DMS53 (cell line): ENCODE measurements around the gene EFR3B.
"Not testable (repeated sequence)": the region's sequence is repeated elsewhere in the genome, so short reads cannot be mapped to it uniquely, and the experiment has no call there.

Source experiments
- DNase-seq: peaks from one replicate; lab custom pipeline; 2025; lab: John Stamatoyannopoulos, UW

The EFR3B gene

DNA sequence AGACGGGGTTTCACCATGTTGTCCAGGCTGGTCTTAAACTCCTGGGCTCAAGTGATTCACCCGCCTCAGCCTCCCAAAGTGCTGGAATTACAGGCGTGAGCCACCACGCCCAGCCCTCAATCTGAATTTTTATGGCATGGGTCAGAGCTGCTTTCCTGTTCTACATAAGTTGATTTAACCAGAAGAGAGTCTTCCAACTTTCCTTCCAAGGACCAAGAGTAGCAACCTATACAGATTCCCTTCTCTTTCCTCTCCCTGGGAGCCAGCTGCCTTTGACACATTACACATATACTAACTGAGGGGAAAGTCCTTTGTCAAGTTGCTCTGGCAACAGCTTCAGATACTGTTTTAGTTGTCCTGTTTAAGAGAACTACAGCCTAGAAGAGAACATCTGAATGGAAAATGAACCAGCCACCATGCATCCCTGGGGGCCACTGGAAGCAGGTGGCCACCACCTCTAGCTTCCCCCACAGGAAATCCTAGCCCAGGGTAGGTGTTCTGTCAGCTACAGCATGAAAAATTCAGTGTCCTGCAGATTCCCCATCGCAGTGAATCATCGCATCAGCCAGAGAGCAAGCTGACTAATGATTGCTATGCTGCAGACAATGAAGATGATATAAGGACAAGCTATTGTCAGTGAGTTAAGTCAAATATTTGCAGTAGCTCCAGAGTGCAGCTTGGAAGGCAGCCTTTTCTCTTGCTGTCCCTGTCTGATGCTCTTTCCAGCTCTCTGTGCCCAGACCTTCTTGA lies 63.6 kb downstream of the EFR3B start:
- DNase-seq = peak; percentile 94

DNA sequence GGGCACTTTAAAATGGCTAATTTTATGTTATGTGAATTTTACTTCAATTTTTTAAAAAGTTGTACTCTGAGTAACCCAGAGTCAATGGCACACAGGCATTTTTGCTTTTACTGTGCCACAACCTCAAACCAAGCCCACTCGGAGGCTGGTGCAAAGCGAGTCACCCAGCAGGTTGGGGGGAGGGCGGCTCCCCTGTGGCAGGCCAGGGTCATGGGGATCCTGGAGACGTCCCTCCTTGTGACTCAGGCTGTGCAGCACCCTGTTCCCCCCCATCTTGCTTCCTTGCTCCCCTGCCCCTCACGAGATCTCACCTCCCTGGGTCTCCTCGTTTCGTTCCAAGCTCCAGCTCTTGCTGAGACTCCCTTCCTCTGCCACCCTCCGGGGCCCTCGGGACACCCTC lies 67.9 kb downstream of the EFR3B start:
- DNase-seq = no peak

DNA sequence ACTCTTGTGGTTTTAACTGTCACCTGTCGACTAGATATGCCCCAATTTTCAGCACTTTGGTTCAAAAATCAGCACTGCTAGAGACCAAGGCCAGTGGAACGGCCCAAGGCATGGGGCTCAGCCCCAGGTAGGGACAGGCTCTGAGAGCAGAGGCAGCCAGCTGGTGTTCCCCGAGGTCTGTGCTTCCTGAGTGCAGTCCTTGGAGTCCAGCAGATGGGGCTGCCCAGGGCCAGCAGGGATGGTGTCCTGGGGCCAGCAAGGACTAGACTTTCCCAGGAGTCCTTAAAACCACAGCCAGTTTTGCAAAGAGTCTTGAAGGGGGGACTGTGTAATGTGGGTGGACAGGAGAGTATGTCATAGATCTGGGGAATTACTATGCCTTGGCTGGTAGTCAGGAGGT lies 70.2 kb downstream of the EFR3B start:
- DNase-seq = no peak

DNA sequence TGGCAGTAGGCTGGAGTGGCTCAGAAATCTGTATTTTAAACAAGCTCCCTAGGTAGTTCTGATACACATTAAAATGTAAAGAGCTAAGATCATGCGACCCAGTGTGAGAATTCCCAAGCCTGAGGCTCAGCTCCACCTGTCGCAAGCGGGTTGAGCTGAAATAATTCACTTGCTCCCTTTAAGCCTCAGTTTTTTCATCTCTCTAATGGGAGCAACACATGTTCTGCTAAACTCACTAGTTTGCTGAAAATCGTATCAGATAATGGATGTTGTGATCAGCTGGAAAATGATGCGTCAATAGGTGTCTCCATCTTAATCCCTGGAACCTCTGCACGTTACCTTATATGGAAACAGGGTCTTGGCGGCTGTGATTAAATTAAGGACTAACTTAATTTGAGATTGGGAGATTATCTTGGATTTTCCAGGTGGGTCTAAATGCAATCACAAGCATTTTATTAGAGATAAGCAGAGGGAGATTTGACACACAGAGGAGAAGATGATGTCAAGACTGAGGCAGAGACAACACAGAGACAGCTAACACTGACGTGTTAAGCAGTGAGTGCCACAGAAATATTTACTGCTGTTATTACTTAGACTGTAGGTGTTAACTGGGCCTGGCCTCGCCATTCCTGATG lies 73.5 kb downstream of the EFR3B start:
- no peak for DNase-seq

DNA sequence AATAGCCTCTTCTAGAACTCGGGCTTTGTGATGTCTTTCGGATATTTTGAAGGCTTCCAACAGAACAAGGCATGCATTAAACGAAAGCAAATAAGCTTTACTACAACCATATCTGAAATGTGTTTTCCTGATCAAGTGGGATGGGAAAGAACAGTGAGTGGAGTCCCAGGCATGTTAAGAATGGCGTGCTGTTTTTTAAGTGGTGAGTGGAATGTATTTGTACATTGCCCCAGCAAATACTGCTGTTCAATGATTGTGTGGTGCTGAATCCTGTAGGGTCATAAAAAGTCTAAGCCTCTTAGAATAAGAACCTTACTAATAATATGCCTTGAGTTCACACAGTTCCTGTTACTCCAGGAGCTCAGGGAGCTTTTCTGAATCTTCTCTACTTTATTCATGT lies 74.0 kb downstream of the EFR3B start:
- no peak for DNase-seq

DNA sequence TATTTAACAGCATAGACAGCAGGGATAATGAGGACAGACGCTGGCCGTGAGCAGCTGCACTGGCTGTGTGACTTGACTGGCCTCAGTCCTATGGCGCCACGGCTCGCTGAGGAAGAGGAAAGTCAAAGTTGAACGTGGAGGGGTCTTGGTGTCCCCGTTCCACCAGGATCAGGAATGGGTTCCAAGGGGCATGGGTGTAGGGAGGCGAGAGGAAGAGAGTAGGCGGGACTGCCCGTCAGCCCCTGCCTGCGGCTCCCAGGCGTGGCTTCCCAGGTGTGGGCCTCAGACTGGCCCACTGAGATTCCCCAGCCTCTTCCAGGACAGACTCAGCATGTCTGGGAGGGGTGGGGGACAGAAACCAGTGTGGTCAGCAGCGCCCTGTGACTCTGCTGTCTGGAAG lies 75.1 kb downstream of the EFR3B start:
- no peak for DNase-seq

DNA sequence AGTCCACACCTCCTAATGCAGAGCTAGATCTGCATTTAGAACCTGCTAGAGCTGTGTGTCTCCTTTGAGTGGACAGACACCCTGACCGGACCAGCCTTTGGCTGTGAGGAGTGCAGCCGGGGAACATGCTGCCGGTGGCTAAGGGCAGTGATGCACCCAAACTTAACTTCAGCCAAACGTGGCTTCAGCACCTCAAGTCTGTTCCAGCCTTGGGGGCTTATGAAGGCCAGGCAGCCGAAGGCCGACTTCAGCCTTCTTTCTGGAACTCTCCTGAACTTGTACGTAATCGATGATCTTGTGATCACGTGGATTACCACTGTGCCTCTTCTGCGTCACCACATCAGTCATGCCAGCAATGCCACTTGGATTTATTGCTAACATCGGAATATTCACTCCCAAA lies 77.4 kb downstream of the EFR3B start:
- no peak for DNase-seq

DNA sequence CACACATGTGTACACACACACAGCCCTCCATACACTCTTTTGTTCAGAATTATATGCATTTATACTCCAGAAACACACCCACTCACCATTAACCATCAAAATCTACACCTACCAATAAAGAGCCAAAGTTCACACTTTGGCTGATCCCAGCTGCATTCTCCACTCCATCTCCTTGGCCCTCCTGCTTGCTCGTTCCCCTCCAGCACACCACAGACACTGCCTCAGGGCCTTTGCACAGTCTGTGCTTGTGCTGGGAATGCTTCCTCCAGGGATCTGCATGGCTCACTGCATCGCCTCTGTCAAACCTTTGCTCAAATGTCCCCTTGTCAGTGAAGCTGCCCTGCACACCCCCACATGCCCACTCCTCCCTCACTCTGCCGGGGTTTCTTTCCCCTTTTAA lies 80.5 kb downstream of the EFR3B start:
- DNase-seq = no peak

DNA sequence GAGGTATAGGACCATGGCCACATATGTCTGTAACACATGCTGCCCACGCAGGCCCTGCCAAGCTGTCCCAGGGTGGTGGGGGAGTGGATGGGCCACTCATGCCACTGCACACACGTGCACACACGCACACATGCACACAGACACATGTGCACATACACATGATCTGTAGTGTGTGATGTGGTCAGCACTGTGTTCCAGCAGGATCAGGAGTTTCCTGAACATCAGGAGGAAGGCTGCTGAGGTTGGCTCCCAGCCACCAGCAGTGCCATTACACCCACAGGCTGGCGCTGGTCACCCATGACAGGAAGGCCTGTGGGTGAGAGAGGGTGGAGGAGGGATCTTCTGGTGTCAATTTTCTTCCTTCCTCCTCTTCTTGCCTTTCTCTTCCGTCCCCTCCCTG lies 81.8 kb downstream of the EFR3B start:
- no peak for DNase-seq

DNA sequence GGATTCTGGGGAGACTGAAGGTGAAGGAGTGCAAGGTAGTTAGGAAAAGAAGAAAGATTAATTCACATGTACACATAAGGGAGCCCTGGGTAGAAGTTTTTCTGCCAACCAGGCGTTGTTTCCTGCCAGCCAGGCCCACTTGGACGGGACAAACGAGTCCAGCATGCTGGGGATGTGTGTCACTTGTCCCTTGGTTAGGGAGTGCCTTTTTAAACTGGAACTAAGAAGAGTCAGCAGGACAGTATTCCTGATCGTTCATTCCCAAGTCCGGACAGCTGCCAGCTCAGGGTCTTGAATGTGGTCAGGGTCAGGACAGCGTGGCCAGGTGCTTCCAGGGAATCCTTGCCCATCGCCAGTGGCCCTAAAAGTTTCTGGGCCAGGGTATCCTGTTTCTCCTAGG lies 83.3 kb downstream of the EFR3B start:
- DNase-seq = no peak

DNA sequence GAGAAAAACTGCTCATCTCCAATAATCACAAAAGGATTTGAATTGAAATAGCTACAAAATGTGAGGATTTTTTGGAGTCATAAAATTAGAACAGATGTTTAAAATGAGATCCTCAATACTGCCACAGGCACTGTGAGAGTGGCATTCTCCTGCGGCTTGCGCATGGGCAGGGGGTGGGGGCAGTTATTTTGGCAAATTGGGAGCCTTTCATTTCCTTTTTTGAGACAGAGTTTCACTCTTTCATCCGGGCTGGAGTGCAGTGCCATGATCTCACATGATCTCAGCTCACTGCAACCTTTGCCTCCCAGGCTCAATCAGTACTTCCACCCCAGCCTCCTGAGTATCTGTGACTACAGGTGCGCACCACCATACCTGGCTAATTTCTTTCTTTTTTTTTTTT lies 84.1 kb downstream of the EFR3B start:
- no peak for DNase-seq

DNA sequence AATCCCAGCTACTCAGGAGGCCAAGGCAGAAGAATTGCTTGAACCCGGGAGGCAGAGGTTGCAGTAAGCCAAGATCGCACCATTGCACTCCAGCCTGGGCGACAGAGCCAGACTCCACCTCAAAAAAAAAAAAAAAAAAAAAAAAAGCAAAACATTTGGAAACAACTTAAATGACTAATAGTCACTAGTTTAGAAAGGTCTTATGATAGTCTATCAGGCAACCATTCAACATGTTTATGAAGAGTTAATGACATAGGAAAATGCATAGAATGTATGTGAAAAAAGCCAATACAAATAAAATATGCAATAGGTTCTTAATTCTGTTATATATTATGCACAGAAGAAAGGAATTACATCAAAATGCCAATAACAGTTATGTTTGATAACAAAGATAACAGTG lies 85.2 kb downstream of the EFR3B start:
- DNase-seq = not testable (repeated sequence)

DNA sequence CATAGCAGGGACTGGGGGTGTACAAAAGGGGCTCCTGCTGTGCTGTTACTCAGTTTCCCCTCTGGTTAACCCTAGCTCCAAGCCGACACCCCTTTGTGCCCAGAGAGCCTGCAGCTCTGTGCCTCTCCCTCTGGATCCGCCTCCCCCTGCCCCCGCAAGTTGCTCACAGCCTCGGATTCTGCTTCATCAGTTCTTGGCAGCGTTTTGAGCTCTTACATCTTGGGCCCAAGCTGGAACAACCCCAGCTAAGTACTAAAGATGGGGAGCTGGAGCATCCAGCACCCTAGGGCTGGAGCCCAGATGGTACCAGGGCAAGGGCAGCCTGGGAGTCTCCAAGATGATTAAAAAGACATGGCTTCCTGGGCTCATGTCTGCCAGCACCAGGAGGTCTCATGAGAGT lies 85.8 kb downstream of the EFR3B start:
- no peak for DNase-seq

DNA sequence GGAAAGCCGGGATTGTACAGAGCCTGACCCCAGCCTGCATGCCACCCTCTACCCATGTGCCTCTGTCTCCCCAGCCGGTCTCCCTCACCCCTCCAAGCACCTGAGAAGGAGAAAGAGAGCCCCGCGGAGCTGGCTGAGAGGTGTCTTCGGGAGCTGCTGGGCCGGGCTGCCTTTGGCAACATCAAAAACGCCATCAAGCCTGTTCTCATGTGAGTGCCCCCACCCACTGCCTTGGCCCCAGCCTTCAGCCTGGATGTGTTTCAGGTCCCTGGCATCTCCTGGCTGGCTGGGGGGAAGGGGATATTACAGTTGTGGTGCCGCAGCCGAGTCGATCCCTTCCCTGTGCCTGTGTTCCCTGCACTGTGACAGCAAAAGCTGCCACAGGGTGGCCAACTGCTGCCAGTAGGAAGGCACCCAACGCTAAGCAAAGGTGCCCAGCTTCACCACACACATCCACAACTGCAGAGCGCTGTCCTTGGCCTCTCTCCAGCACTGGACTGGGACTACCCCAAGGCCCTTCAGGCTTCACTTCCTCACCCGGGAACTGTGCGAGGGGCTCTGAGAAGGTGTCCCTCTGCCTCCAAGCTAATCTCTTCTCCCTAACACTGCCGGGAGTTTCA lies 88.1 kb downstream of the EFR3B start:
- no peak for DNase-seq

DNA sequence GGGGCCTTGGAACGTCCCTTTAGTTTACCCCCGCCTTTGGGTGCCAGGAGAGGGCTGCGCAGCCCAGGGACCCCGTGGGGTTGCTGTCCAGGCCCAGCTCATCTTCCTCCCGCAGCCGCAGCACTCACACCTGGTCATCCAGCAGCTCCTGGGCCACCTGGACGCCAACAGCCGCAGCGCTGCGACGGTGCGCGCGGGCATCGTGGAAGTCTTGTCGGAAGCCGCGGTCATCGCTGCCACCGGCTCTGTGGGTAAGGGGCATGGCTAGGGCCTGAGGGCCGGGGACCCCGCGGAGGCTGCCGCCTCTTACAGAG lies 89.3 kb downstream of the EFR3B start:
- DNase-seq = no peak

DNA sequence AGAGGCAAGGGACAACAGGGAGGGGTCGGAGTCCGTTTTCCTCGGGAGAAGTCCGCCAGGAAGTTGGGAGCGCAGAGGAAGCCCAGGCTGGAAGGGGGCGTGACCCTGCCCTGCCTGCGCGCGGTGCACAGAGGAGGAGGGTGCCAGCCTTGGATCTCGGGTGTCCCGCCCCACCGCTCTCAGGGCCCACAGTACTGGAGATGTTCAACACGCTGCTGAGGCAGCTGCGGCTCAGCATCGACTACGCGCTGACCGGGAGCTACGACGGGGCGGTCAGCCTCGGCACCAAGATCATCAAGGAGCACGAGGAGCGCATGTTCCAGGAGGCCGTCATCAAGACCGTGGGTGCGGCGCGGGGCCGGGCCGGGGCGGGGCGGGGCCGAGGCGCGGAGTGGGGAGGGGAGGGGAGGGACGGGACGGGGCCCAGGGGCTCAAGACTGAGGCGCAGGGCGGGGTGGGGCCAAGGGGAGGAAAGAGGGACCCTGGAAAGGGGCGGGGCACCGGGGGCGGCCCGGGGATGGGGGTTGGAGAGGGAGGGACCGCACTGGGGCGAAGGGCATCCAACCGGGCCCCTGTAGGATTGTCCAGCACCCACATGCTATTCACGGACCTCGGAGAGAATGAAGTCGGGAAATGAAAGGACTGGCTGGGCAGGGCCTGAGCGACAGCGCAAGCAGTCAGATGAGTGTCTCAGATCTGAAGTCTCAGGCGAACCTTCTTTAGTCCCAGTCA lies 89.9 kb downstream of the EFR3B start:
- no peak for DNase-seq

DNA sequence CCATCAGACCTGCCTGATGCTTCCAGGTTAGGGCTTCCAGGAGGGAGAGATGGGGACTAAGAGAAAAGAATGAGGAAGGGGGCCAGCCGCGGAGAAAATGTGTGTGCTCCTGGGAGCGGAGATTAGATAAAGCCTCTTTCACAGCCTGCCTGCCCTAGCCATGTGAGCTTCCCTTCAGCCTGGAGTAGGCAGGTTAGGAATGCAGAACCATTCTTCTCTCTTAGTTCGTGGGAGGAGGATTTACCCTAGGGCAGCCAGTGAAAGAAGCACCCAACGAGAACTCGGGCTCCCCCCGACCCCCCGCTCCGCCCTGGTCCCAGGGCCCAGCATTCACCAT lies 90.4 kb downstream of the EFR3B start:
- DNase-seq = no peak

DNA sequence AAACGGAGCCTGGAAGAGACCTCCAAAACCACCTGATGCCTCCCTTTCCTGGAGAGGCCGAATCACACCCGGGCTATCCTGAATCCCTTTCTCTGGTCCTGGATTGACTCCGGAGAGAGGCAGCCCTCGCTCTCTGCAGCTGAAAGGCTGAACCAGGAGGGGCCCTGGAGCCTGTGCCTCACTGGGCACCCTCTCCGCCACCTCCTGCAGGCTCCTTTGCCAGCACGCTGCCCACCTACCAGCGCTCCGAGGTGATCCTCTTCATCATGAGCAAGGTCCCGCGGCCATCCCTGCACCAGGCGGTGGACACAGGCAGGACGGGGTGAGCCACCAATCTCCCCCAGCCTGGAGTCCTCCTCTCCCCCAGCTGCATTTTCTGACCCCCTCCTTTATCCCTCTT lies 90.8 kb downstream of the EFR3B start:
- DNase-seq = no peak

DNA sequence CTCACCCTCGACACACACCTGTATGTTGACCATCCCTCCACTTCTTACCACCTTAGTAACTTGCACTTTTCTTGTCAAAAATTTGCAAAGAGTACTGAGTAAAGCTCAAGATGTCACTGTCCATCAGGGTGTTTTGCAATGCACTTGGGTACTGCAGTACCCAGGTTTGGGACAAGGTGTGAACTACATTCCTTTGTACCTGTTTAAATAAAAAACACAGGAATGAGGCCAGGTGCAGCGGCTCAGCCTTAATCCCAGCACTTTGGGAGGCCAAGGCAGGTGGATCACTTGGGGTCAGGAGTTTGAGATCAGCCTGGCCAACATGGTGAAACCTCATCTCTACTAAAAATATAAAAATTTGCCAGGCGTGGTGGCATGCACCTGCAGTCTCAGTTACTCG lies 98.7 kb downstream of the EFR3B start:
- DNase-seq = not testable (repeated sequence)

DNA sequence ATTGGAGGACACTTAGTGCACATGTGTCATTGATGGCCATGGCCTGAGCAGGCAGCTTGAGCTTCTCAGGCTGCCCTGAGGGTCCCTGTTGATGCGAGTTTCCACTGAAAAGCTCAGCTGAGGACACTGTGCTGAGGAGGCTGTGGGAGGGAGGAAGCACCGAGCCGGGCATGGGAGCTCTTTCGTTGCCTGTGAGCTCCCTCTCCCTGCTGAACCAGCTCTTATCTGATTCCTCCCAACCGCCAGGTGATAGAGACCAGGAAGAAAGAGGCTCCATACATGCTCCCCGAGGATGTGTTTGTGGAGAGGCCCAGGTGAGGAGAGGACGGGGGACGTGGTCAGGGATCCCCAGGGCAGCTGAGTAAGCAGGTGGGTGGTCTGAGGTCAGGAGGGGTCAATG lies 99.2 kb downstream of the EFR3B start:
- no peak for DNase-seq

DNA sequence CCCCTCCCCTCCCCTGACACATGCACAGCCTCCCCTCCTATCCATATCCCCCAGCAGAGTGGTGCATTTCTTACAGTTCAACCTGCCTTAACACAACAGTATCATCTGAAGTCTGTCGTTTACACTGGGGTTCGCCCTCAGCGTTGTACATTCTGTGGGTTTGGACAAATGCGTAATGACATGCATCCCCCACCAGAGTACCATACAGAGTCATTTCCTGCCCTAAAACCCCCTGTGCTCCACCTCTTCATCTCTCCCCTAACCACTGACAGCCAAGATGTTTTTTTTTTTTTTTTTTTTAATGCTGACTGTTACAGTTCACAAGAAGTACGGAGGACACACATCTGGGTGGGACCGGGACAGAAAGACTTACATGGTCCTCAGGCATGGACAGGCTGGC lies 103.9 kb downstream of the EFR3B start:
- no peak for DNase-seq

DNA sequence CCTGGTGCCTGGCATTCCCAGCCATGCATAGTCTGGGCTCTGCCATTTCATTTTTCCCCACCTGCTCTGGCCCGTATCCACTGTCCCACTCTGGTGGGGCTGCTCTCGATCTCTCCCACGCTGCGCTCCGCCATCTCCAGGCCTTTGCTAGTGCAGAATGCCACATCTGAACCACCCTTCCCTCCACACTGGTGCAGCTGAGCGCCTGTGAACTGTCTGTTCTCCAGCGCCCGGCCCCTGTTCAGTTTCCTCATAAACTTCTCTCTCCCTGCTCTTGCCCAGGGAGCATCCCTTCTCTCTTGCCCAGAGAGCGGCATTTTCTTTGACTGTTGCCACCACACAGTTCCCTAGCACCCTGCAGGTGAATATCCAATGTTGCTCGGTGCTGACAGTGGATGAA lies 105.0 kb downstream of the EFR3B start:
- no peak for DNase-seq

DNA sequence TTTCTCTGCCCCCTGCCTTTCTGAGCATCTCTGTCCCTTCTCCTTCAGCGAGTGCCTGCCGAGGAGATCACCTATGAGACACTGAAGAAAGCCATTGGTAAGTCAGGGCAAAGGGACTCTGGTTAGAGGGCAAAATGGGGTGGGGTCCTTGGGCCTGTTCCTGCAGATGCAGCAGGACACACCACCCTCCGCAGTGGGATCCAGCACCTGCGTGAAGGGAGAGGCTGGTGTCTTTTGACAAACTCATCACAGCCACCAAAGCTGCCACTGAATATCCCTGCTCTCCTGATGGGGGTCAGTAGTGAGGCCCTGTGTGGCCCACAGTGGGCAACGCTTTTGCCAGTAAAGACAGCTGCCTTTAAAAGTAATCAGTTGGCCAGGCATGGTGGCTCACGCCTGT lies 107.8 kb downstream of the EFR3B start:
- DNase-seq = no peak
